ENCODE data around the gene MOK.

DNA sequence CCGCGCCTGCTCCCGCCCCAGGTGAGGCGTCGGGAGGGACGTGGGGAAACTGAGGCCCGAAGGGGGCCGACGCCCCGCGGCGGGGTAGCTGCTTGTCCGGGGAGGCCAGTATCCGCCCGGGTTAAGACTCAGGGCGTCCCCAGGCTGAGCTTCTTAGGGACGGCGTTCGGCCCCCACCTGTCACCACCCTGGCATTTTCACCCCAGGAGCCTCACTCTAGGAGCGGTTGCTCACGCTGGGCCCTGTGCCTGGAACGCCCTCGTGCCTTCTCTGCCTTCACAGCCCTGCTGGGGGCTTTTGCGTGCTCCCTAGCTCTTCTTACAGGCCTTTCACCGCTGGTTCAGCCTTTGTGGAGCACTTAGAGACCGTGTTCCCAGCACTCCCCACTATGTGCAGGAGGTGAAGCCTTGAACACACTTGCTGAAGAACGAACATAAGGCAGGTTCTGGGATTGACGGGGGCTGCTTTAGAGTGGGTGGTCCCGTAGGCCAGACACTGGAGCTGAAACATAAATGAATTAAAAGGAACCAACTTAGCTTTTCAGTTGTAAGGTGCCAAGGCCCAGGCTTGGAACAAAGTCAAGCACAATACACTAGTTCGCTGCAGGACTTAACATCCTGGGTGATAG is 15.2 kb upstream of the MOK start:
- TF ChIP-seq SUZ12 (IDR thresholded peaks at IDR 0.05; ENCODE audit: extremely low read depth, insufficient read depth, insufficient read length) (no peak), YY1 (IDR thresholded peaks at IDR 0.05; ENCODE audit: insufficient read depth, insufficient read length) (no peak)
